K562 (cell line): ENCODE measurements around the gene FAM174C.
"Not testable (repeated sequence)": the region's sequence is repeated elsewhere in the genome, so short reads cannot be mapped to it uniquely, and the experiment has no call there.

Source experiments
- CBX1 ChIP-seq: sonication (generic); IDR thresholded peaks from 2 replicates; pipeline ENCODE4 v1.6.1; 2016; ENCODE audit warnings: antibody characterized with exemption, low read depth, mild to moderate bottlenecking
- EP300 ChIP-seq: IDR thresholded peaks from 2 replicates; pipeline ENCODE4 v1.6.1; 2012; ENCODE audit warnings: low read length, improper control_type of control experiment
- POLR2A ChIP-seq: fragments of 450-650 bp; conservative IDR thresholded peaks from 2 replicates; pipeline ENCODE4 v1.6.1; 2016

DNA sequence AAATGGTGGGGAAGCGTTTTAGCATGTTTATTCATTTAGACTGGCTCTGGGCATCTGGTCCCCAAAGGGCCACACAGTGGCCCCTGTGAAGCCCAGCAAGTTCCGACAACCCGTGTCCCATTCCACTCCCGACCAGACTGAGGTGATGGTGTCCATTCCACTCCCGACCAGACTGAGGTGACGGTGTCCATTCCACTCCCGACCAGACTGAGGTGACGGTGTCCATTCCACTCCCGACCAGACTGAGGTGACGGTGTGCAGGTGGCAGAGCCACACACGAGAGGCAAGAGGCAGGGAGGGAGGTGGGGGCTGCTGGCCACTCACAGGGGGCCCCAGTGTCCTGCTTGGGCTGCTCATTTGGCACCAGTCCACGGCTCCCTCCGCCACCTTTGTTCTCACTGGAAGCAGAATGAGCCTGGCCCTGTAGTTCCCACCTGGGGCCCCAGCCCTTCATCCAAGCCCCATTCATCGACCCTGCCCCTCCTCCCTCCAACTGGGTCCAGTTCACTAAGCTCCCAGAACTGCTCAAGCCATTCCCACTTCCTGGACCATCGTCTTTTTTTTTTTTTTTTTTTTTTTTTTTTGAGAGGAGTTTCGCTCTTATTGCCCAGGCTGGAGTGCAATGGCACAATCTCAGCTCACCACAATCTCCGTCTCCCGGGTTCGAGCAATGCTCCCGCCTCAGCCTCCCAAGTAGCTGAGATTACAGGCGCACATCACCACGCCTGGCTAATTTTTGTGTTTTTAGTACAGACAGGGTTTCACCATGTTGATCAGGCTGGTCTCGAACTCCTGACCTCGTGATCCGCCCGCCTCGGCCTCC, 28.9 kb upstream of the FAM174C start:
- TF ChIP-seq POLR2A, CBX1, EP300: not testable (repeated sequence)
